Ascending aorta (tissue), 2 donors: ENCODE data around the gene HBA1. TPM values are rescaled to one million over a fixed set of nuclear protein-coding genes. Genes with fewer than 3 reads are reported as not detected.
"Not testable (repeated sequence)": the region's sequence is repeated elsewhere in the genome, so short reads cannot be mapped to it uniquely, and the experiment has no call there.

Experiments used
- DNase-seq, 2 donors: peaks; one replicate each; pipeline ENCODE4 v3.0.0-alpha.2; 2019; ENCODE audit warnings: low spot score in 2 of 2
- H3K27ac ChIP-seq, 2 donors: fragments of 200-600 bp; sonication (generic); one replicate each; pipeline ENCODE4 v1.5.1; 2016 to 2017; ENCODE audit warnings: mild to moderate bottlenecking in 1 of 2
- H3K27me3 ChIP-seq: fragments of 200-600 bp; sonication (generic); one replicate; pipeline ENCODE4 v1.5.1; 2017
- H3K36me3 ChIP-seq, 2 donors: fragments of 200-600 bp; sonication (generic); one replicate each; pipeline ENCODE4 v1.5.1; 2016
- H3K4me1 ChIP-seq, 2 donors: fragments of 200-600 bp; sonication (generic); one replicate each; pipeline ENCODE4 v1.5.1; 2016 to 2017; ENCODE audit warnings: mild to moderate bottlenecking in 1 of 2
- H3K4me3 ChIP-seq, 2 donors: fragments of 200-600 bp; sonication (generic); one replicate each; pipeline ENCODE4 v1.5.1; 2016 to 2017; ENCODE audit warnings: mild to moderate bottlenecking in 1 of 2
- H3K9me3 ChIP-seq, 2 donors: fragments of 200-600 bp; sonication (generic); one replicate each; pipeline ENCODE4 v1.5.1; 2016
- CTCF ChIP-seq, 3 experiments: fragments of 200-600 bp in 2 of 3; fragments of 450-650 bp in 1 of 3; sonication (generic) in 2 of 3; IDR thresholded peaks; one replicate each; pipeline ENCODE4 v1.5.1; 2016 to 2019; ENCODE audit warnings: antibody characterized with exemption in 3 of 3, mild to moderate bottlenecking in 1 of 3, moderate library complexity in 1 of 3
- intact Hi-C: fragments of 100-400 bp; cut with DNase I; formaldehyde crosslinking; loops from one replicate; pipeline ENCODE4 v1.15.1; 2023
- total RNA-seq: library from RNA; depleted of rRNA; stranded (reverse); fragments of >200 nt; gene quantifications from one replicate; pipeline ENCODE4 v1.1.0, GENCODE V29; 2016

HBA1 gene
- total RNA-seq, 1 donor from 2014 or later, result 585 TPM

- no peak for TF ChIP-seq CTCF (IDR thresholded peaks at IDR 0.05)
- no peak for DNase-seq
- H3K9me3 ChIP-seq, result no peaks in the 10 kb centered on the region
- H3K27me3 ChIP-seq, result peaks cover 9% of the 10 kb centered on the region
- peaks cover 0 to under 1% of the 10 kb centered on the region in 2 donors for H3K4me1 ChIP-seq
- H3K4me3 ChIP-seq, result no peak overlapping the region
- no peaks in the 10 kb centered on the region for H3K36me3 ChIP-seq
- no peak overlapping the region for H3K27ac ChIP-seq
- intact Hi-C loops, result no loop called here
Observed at GRCh38 chr16:175011-175949, 1.2 kb upstream of the HBA1 start.

- DNase-seq, H3K9me3 ChIP-seq, intact Hi-C loops, H3K4me3 ChIP-seq, H3K27ac ChIP-seq, H3K27me3 ChIP-seq, H3K36me3 ChIP-seq, H3K4me1 ChIP-seq: not testable (repeated sequence)
Observed at GRCh38 chr16:176006-176405, 474 bp upstream of the HBA1 start.

GRCh38 chr16:177394-177822 is 928 bp downstream of the HBA1 start:
- Histone ChIP-seq H3K4me1 (peaks cover 9 to 10% of the 10 kb centered on the region in 2 donors), H3K9me3 (no peaks in the 10 kb centered on the region), H3K27ac (no peak overlapping the region), H3K27me3 (peaks cover 9% of the 10 kb centered on the region), H3K4me3 (no peak overlapping the region), H3K36me3 (no peaks in the 10 kb centered on the region)
- intact Hi-C loops, result no loop called here
- no peak for DNase-seq
- no peak for TF ChIP-seq CTCF (IDR thresholded peaks at IDR 0.05)

- Histone ChIP-seq H3K4me3 (no peak overlapping the region), H3K36me3 (no peaks in the 10 kb centered on the region), H3K27me3 (peaks cover 9% of the 10 kb centered on the region), H3K9me3 (no peaks in the 10 kb centered on the region), H3K4me1 (peaks cover 9 to 10% of the 10 kb centered on the region in 2 donors), H3K27ac (no peak overlapping the region)
- DNase-seq, result no peak
- intact Hi-C loops, result no loop called here
- TF ChIP-seq CTCF (IDR thresholded peaks at IDR 0.05), result no peak
Observed at GRCh38 chr16:177981-178667, 1.6 kb downstream of the HBA1 start.

GRCh38 chr16:178668-179015 is 2.2 kb downstream of the HBA1 start:
- peaks cover 9% of the 10 kb centered on the region for H3K27me3 ChIP-seq
- no peak overlapping the region for H3K27ac ChIP-seq
- no peak for DNase-seq
- TF ChIP-seq CTCF (IDR thresholded peaks at IDR 0.05), result no peak
- no peak overlapping the region for H3K4me3 ChIP-seq
- intact Hi-C loops, result no loop called here
- H3K4me1 ChIP-seq, result peaks cover 9 to 10% of the 10 kb centered on the region in 2 donors
- H3K9me3 ChIP-seq, result no peaks in the 10 kb centered on the region
- H3K36me3 ChIP-seq, result no peaks in the 10 kb centered on the region
